H1 (cell line): Measurements from ENCODE around the gene LRRFIP1. TPM values are rescaled to one million over a fixed set of nuclear protein-coding genes. Genes with fewer than 3 reads are reported as not detected.

Experiments
- CTCF ChIA-PET: fragments of 300-600 bp; sonication (Branson Sonifier 250); formaldehyde crosslinking; loops from one replicate; lab custom pipeline; 2021; ENCODE audit not compliant: partially characterized antibody; lab: Charles Lee
- POLR2A ChIA-PET: fragments of 300-600 bp; sonication (Branson Sonifier 250); formaldehyde crosslinking; loops from one replicate; lab custom pipeline; 2021; ENCODE audit warnings: inconsistent platforms; ENCODE audit not compliant: partially characterized antibody; lab: Charles Lee
- DNase-seq, 2 experiments: peaks; one replicate each; pipeline versions ENCODE4 v3.0.0 to v3.0.0-alpha.2; 2010 to 2022; ENCODE audit warnings: low spot score in 2 of 2, low read depth in 1 of 2, mixed read lengths in 1 of 2
- FAIRE-seq: peaks from 2 replicates; lab custom pipeline; 2011; peaks lifted over from hg19 to GRCh38; lab: Jason Lieb, UNC
- H2AFZ ChIP-seq: 2 replicates; pipeline ENCODE4 v1.8.1; 2012; ENCODE audit warnings: low read length, inconsistent platforms
- H2AK5ac ChIP-seq: 2 replicates; pipeline ENCODE4 v1.6.1; 2013; ENCODE audit warnings: low read depth, low read length
- H2BK120ac ChIP-seq: replicated peaks from 2 replicates; pipeline ENCODE3; 2013; ENCODE audit warnings: low read depth, low read length, inconsistent platforms
- H2BK12ac ChIP-seq: 2 replicates; pipeline ENCODE4 v1.6.1; 2013; ENCODE audit warnings: low read depth, low read length
- H2BK15ac ChIP-seq: 2 replicates; pipeline ENCODE4 v1.6.1; 2013; ENCODE audit warnings: low read length
- H2BK20ac ChIP-seq: 2 replicates; pipeline ENCODE4 v1.6.1; 2013; ENCODE audit warnings: low read length
- H2BK5ac ChIP-seq: 2 replicates; pipeline ENCODE4 v1.6.1; 2013; ENCODE audit warnings: low read depth, low read length
- H3K14ac ChIP-seq: 2 replicates; pipeline ENCODE4 v1.6.1; 2013; ENCODE audit warnings: inconsistent platforms; ENCODE audit not compliant: insufficient read length
- H3K18ac ChIP-seq: 2 replicates; pipeline ENCODE4 v1.6.1; 2013; ENCODE audit warnings: low read length; ENCODE audit errors: extremely low read depth
- H3K23ac ChIP-seq: 2 replicates; pipeline ENCODE4 v1.6.1; 2013; ENCODE audit warnings: inconsistent platforms; ENCODE audit not compliant: insufficient read length
- H3K23me2 ChIP-seq: 2 replicates; pipeline ENCODE4 v1.6.1; 2013; ENCODE audit warnings: low read depth, low read length
- H3K27ac ChIP-seq: 2 replicates; pipeline ENCODE4 v1.6.1; 2011; ENCODE audit warnings: low read depth, low read length, inconsistent platforms
- H3K27me3 ChIP-seq, 4 experiments: replicated peaks in 1 of 4; 1 replicate in 1 of 4; 2 replicates in 3 of 4; pipeline versions ENCODE4 v1.6.1 to v1.8.1; 2011 to 2013; ENCODE audit warnings: low read length in 3 of 4, mild to moderate bottlenecking in 3 of 4, inconsistent platforms in 2 of 4, mixed read lengths in 2 of 4, moderate library complexity in 1 of 4; ENCODE audit not compliant: control insufficient read depth in 3 of 4, insufficient read depth in 3 of 4; ENCODE audit errors: extremely low read depth in 1 of 4
- H3K36me3 ChIP-seq, 4 experiments: 2 replicates each; pipeline versions ENCODE4 v1.6.1 to v1.8.1; 2011 to 2013; ENCODE audit warnings: mild to moderate bottlenecking in 4 of 4, low read length in 3 of 4, moderate library complexity in 2 of 4, control low read depth in 1 of 4, inconsistent platforms in 1 of 4; ENCODE audit not compliant: insufficient read depth in 4 of 4, control insufficient read depth in 2 of 4
- H3K4ac ChIP-seq: replicated peaks from 2 replicates; pipeline ENCODE3; 2013; ENCODE audit warnings: low read length, low read depth, mixed read lengths, inconsistent platforms; ENCODE audit not compliant: insufficient read length
- H3K4me1 ChIP-seq, 4 experiments: replicated peaks in 1 of 4; 1 replicate in 1 of 4; 2 replicates in 3 of 4; pipeline versions ENCODE4 v1.6.1 to v1.8.1; 2011 to 2013; ENCODE audit warnings: low read length in 3 of 4, inconsistent platforms in 2 of 4, mixed read lengths in 1 of 4; ENCODE audit not compliant: insufficient read depth in 4 of 4, control insufficient read depth in 3 of 4
- H3K4me2 ChIP-seq, 2 experiments: 2 replicates each; pipeline versions ENCODE4 v1.6.1 to v1.8.1; 2011 to 2013; ENCODE audit warnings: low read depth in 2 of 2, low read length in 2 of 2, control low read depth in 1 of 2, inconsistent platforms in 1 of 2, mild to moderate bottlenecking in 1 of 2; ENCODE audit not compliant: insufficient read depth in 1 of 2
- H3K4me3 ChIP-seq, 4 experiments: fragments of 200-600, 300-600 bp in 1 of 4; sonication (generic), shearing (Covaris generic), sonication (Bioruptor Twin) in 1 of 4; 2 replicates each; pipeline versions ENCODE4 v1.5.1 to v1.8.1; 2011 to 2016; ENCODE audit warnings: low read length in 4 of 4, low read depth in 3 of 4, control low read depth in 2 of 4, inconsistent platforms in 2 of 4, mild to moderate bottlenecking in 2 of 4, mixed read lengths in 1 of 4, moderate library complexity in 1 of 4; ENCODE audit not compliant: insufficient read depth in 2 of 4; ENCODE audit errors: extremely low read depth in 1 of 4
- H3K56ac ChIP-seq: replicated peaks from 2 replicates; pipeline ENCODE3; 2013; ENCODE audit warnings: low read depth, mild to moderate bottlenecking, mixed read lengths, low read length, inconsistent platforms; ENCODE audit not compliant: insufficient read length
- H3K79me1 ChIP-seq: 2 replicates; pipeline ENCODE4 v1.6.1; 2013; ENCODE audit warnings: low read depth, low read length, control low read depth
- H3K79me2 ChIP-seq, 2 experiments: 2 replicates each; pipeline versions ENCODE4 v1.6.1 to v1.8.1; 2012 to 2013; ENCODE audit warnings: low read length in 2 of 2, mild to moderate bottlenecking in 2 of 2, inconsistent platforms in 1 of 2; ENCODE audit not compliant: insufficient read depth in 2 of 2, control insufficient read depth in 1 of 2
- H3K9ac ChIP-seq, 4 experiments: replicated peaks in 1 of 4; 1 replicate in 1 of 4; 2 replicates in 3 of 4; pipeline versions ENCODE4 v1.6.1 to v1.8.1; 2011 to 2013; ENCODE audit warnings: low read depth in 3 of 4, low read length in 3 of 4, control low read depth in 2 of 4, mild to moderate bottlenecking in 2 of 4, moderate library complexity in 2 of 4, inconsistent platforms in 1 of 4; ENCODE audit errors: extremely low read depth in 1 of 4
- H3K9me3 ChIP-seq, 2 experiments: 2 replicates each; pipeline versions ENCODE4 v1.6.1 to v1.8.1; 2012 to 2013; ENCODE audit warnings: mild to moderate bottlenecking in 2 of 2, moderate library complexity in 2 of 2, control low read depth in 1 of 2, inconsistent platforms in 1 of 2, low read depth in 1 of 2, low read length in 1 of 2, mixed read lengths in 1 of 2; ENCODE audit not compliant: insufficient read depth in 2 of 2
- H4K20me1 ChIP-seq, 2 experiments: replicated peaks in 1 of 2; 2 replicates each; pipeline versions ENCODE3 to v1.8.1; 2011 to 2013; ENCODE audit warnings: inconsistent platforms in 2 of 2, low read length in 2 of 2, mild to moderate bottlenecking in 1 of 2; ENCODE audit not compliant: insufficient read depth in 2 of 2, control insufficient read depth in 1 of 2
- H4K5ac ChIP-seq: 2 replicates; pipeline ENCODE4 v1.6.1; 2013; ENCODE audit warnings: low read length, low read depth, mixed read lengths, inconsistent platforms; ENCODE audit not compliant: insufficient read length
- H4K8ac ChIP-seq: 2 replicates; pipeline ENCODE4 v1.8.0; 2013; ENCODE audit warnings: mild to moderate bottlenecking, moderate library complexity, low read length, inconsistent platforms; ENCODE audit not compliant: insufficient read depth; ENCODE audit errors: extremely low read depth
- H4K91ac ChIP-seq: replicated peaks from 2 replicates; pipeline ENCODE3; 2013; ENCODE audit warnings: low read length, mixed read lengths, inconsistent platforms; ENCODE audit not compliant: insufficient read length
- BRCA1 ChIP-seq: IDR thresholded peaks from 2 replicates; pipeline ENCODE4 v1.6.1; 2012; ENCODE audit warnings: low read depth, low read length, improper control_type of control experiment
- CBX8 ChIP-seq: fragments of 300-800, 300-1000 bp; sonication (generic); IDR thresholded peaks from 2 replicates; pipeline ENCODE4 v1.7.1; 2016; ENCODE audit warnings: low read depth, low read length, borderline replicate concordance
- NANOG ChIP-seq: IDR thresholded peaks from 2 replicates; pipeline ENCODE4 v1.6.1; 2011; ENCODE audit warnings: low read length, low read depth, mild to moderate bottlenecking, inconsistent platforms; ENCODE audit not compliant: insufficient read depth, poor library complexity, severe bottlenecking
- RAD21 ChIP-seq, 2 experiments: IDR thresholded peaks in 1 of 2; conservative IDR thresholded peaks in 1 of 2; 2 replicates each; pipeline ENCODE4 v1.6.1; 2011; ENCODE audit warnings: low read depth in 2 of 2, low read length in 2 of 2, improper control_type of control experiment in 1 of 2, inconsistent platforms in 1 of 2, mild to moderate bottlenecking in 1 of 2, moderate library complexity in 1 of 2
- SIN3A ChIP-seq, 2 experiments: IDR thresholded peaks in 1 of 2; conservative IDR thresholded peaks in 1 of 2; 2 replicates each; pipeline ENCODE4 v1.6.1; 2011 to 2012; ENCODE audit warnings: low read length in 2 of 2, improper control_type of control experiment in 1 of 2, low read depth in 1 of 2, mild to moderate bottlenecking in 1 of 2
- TBP ChIP-seq: IDR thresholded peaks from 2 replicates; pipeline ENCODE4 v1.6.1; 2011; ENCODE audit warnings: low read depth, low read length, improper control_type of control experiment
- WGBS, 2 experiments: shearing (Covaris generic) in 1 of 2; methylation state at CpG; one replicate each; pipeline versions ENCODE4 v1.1.6 to v1.1.7; 2013 to 2015; ENCODE audit warnings: low lambda C conversion rate in 2 of 2, mixed read lengths in 2 of 2, inconsistent platforms in 1 of 2, low coverage in 1 of 2, missing lambda C conversion rate in 1 of 2; ENCODE audit not compliant: insufficient replicate concordance in 2 of 2, insufficient coverage in 1 of 2, insufficient read length in 1 of 2; ENCODE audit errors: extremely low coverage in 1 of 2, missing lambda C conversion rate in 1 of 2; 5-methylcytosine and 5-hydroxymethylcytosine counted together
- polyA plus RNA-seq, 7 experiments: library from polyadenylated mRNA; depleted of rRNA in 3 of 7; stranded (reverse) in 5 of 7; unstranded in 2 of 7; fragments of >200 nt in 5 of 7; fragments of 200-250 nt in 2 of 7; gene quantifications; 1 replicate in 5 of 7; 2 replicates in 1 of 7; 4 replicates in 1 of 7; pipeline versions ENCODE4 v1.2.1 to v1.2.3, GENCODE V29; 2011 to 2013; ENCODE audit warnings: missing spikeins in 2 of 7, mixed read lengths in 2 of 7
- total RNA-seq: library from RNA; stranded (reverse); fragmentation: NEBNext Ultra II Directional; extraction: Animal tissue kit (Norgen Biotek cat#: 25700); gene quantifications from 2 replicates; pipeline ENCODE4 v1.2.1, GENCODE V29; 2021
- TF ChIP-seq, protein P1 (sequence below), 3 experiments: IDR thresholded peaks; 1 replicate in 2 of 3; 2 replicates in 1 of 3; pipeline versions ENCODE4 v1.5.1 to v1.6.1; 2011; ENCODE audit warnings: low read length in 3 of 3, mild to moderate bottlenecking in 3 of 3, inconsistent platforms in 2 of 3, low read depth in 1 of 3, moderate library complexity in 1 of 3; ENCODE audit not compliant: insufficient read depth in 1 of 3; ENCODE audit errors: control extremely low read depth in 1 of 3

Gene LRRFIP1
- total and polyA plus RNA-seq, 2 of the 8 experiments (the other 6 are each of a cell fraction or from before 2014, with no cell fraction given), result 12.1 to 75.8 TPM

DNA sequence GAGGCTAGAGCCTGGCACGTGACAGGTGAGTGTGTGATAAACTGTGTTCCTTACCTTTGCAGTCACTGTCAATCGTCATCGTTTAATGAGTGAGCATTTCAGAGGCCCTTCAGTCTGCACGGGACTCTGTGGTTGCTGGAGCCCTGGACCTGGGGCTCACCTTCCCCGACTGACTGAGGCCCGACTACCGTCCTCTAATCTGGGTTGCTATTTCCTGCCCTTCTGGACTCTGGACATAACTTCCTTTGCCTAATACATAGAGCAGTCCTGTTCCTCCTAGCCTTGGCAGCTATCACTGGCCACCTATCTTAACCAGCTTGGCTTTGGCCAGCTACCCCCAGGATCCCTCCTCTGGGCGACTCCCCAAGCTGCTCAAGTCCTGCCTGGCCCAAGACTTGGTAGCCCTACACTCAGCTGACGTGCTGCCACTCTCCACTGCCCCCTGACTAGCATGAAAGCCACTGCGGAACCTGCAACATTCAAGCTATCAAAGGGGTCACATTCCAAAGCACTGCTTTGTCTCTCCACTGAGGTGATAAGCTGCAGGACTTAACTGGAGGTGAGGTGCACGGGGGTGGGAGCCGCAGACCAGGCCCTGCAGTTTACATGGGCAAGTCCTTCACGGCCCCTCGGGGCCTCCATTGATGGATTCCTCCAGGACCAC lies 25.8 kb upstream of the LRRFIP1 start:
- 85% methylated on average over 14 of the region's 14 CpGs; no CpG with 5 or more reads in 1 of the 2 experiments for WGBS, 2 experiments
- Histone ChIP-seq H4K8ac (no peak overlapping the region), H3K36me3 (no peaks in the 10 kb centered on the region), H2BK5ac (peak overlapping the region; percentile 21; the same call in 1 of the 2 replicates), H2BK15ac (0 out of 2 replicates have a peak overlapping the region, but pooled peaks have one; percentile 50), H3K23me2 (no peaks in the 10 kb centered on the region), H2AK5ac (peak overlapping the region; percentile 43; the same call in 1 of the 2 replicates), H3K14ac (no peak overlapping the region), H2BK12ac (peak overlapping the region; percentile 91), H3K18ac (peak overlapping the region; percentile 66), H4K5ac (no peak overlapping the region), H3K4me2 (no peak overlapping the region), H3K56ac (no peak overlapping the region), H3K9ac (no peak overlapping the region), H3K23ac (no peak overlapping the region), H4K91ac (peak overlapping the region; percentile 58), H3K27ac (no peak overlapping the region), H3K4me3 (no peak overlapping the region; a peak in 1 of 8 replicates), H3K27me3 (no peaks in the 10 kb centered on the region), H2BK20ac (peak overlapping the region; percentile 27; the same call in 1 of the 2 replicates), H3K79me1 (no peaks in the 10 kb centered on the region), H3K79me2 (no peaks in the 10 kb centered on the region), H3K9me3 (peaks cover 8 to 14% of the 10 kb centered on the region in 2 experiments; a peak in 3 of 4 replicates), H2BK120ac (peak overlapping the region; percentile 36), H4K20me1 (no peaks in the 10 kb centered on the region), H2AFZ (no peak overlapping the region), H3K4ac (peak overlapping the region; percentile 9), H3K4me1 (peaks cover 2 to 24% (median 10%) of the 10 kb centered on the region in 4 experiments; a peak in 5 of 7 replicates)
- FAIRE-seq (no peak), DNase-seq (no peak)
- CTCF ChIA-PET, result interaction anchor here (1.0 to 8.8 kb wide), 22 partner anchors 10 to 228 kb away, joined by 3 to 63 read pairs (median 6); partner anchors contain the start of gene RAB17
- POLR2A ChIA-PET, result interaction anchor here (0.7 to 7.5 kb wide), 5 partner anchors 11 to 93 kb away, joined by 3 to 51 read pairs (median 11); partner anchors contain the start of genes LRRFIP1 and RAB17
- TF ChIP-seq CBX8, result no peak
- TF ChIP-seq NANOG, result peak; percentile 58
- TF ChIP-seq RAD21 (IDR thresholded peaks at IDR 0.05 in 1 of 2, conservative IDR thresholded peaks at IDR 0.05 in 1 of 2; ENCODE audit: low read depth in 2 of 2, low read length in 2 of 2), result peak; percentile 35 to 57
- peak; percentile 27; the same call in 1 of the 2 replicates for TF ChIP-seq TBP
- TF ChIP-seq BRCA1, result no peak
- TF ChIP-seq SIN3A (conservative IDR thresholded peaks at IDR 0.05 in 1 of 2, IDR thresholded peaks at IDR 0.05 in 1 of 2; ENCODE audit: low read depth in 1 of 2, low read length in 2 of 2), result 0 out of 4 replicates have a peak, but pooled peaks of 1 of the 2 experiments have one; percentile 44
- TF ChIP-seq, protein P1, sequence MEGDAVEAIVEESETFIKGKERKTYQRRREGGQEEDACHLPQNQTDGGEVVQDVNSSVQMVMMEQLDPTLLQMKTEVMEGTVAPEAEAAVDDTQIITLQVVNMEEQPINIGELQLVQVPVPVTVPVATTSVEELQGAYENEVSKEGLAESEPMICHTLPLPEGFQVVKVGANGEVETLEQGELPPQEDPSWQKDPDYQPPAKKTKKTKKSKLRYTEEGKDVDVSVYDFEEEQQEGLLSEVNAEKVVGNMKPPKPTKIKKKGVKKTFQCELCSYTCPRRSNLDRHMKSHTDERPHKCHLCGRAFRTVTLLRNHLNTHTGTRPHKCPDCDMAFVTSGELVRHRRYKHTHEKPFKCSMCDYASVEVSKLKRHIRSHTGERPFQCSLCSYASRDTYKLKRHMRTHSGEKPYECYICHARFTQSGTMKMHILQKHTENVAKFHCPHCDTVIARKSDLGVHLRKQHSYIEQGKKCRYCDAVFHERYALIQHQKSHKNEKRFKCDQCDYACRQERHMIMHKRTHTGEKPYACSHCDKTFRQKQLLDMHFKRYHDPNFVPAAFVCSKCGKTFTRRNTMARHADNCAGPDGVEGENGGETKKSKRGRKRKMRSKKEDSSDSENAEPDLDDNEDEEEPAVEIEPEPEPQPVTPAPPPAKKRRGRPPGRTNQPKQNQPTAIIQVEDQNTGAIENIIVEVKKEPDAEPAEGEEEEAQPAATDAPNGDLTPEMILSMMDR (IDR thresholded peaks at IDR 0.05; ENCODE audit: control extremely low read depth in 1 of 3, insufficient read depth in 1 of 3, low read depth in 1 of 3, low read length in 3 of 3), result peak in 2 of 3 experiments; percentile 41 to 65; a peak in 2 of 4 replicates
